ENCODE results near the gene GALNT17.
"Not testable (repeated sequence)": the region's sequence is repeated elsewhere in the genome, so short reads cannot be mapped to it uniquely, and the experiment has no call there.

The GALNT17 gene

DNA sequence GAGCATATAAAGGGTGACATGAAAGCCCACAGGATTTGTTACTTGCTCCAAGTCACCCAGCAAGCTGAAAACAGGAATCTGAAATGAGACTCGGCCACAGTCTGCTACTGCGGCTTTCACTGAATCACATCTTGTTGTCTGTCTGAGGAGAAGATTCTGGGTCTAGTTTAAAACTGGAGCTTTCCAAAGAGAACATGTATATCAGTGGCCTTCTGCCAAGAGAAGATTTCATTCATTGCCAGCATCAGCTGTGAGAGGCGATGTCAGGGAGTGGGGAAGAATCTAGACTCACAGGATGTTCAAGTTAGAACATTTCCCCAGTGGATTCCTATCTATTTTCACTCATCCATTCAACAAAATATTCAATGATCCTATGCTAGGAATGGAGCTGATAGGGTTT is 122.8 kb downstream of the GALNT17 start:
- no peak overlapping the region for H3K4me3 ChIP-seq (ENCODE audit: control insufficient read depth, low read depth, low read length)
- no peak for DNase-seq (ENCODE audit: low read depth)

DNA sequence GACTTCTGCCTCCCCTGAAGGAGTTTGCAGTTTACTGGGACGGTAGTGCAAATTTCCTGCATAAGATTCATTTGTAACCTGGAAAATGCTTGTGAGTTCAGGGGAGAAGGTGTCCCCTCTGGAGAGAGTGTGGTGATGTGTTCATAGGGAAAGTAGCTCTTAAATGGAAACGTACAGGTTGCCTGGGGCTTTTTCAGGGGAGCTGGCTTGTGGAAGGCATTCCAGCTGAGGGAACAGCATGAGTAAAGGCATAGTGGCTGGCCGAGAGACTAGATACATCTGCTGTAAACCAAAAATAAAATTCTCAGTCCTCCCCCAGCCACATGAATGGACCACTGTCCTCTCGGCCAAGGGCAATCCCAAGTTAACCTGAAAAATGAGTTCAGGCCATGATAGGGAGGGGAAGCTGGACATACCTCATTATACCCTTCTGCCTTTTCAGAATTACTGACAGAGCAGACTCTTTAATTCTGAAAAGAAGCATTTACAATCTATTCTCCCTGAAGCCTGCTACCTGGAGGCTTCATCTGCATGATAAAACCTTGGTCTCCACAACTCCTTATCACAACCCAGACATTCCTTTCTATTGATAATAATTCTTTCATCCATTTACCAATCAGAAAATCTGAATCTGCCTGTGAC is 123.7 kb downstream of the GALNT17 start:
- no peak overlapping the region for H3K4me3 ChIP-seq (ENCODE audit: control insufficient read depth, low read depth, low read length)
- TF ChIP-seq, protein P1, sequence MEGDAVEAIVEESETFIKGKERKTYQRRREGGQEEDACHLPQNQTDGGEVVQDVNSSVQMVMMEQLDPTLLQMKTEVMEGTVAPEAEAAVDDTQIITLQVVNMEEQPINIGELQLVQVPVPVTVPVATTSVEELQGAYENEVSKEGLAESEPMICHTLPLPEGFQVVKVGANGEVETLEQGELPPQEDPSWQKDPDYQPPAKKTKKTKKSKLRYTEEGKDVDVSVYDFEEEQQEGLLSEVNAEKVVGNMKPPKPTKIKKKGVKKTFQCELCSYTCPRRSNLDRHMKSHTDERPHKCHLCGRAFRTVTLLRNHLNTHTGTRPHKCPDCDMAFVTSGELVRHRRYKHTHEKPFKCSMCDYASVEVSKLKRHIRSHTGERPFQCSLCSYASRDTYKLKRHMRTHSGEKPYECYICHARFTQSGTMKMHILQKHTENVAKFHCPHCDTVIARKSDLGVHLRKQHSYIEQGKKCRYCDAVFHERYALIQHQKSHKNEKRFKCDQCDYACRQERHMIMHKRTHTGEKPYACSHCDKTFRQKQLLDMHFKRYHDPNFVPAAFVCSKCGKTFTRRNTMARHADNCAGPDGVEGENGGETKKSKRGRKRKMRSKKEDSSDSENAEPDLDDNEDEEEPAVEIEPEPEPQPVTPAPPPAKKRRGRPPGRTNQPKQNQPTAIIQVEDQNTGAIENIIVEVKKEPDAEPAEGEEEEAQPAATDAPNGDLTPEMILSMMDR (IDR thresholded peaks at IDR 0.05; ENCODE audit: control insufficient read depth, insufficient read depth, low read depth, low read length, missing control alignments), result no peak
- no peak for DNase-seq (ENCODE audit: low read depth)

More for the DNA sequence above, 122.8 kb downstream of the GALNT17 start:
- TF ChIP-seq, protein P1 (IDR thresholded peaks at IDR 0.05; ENCODE audit: control insufficient read depth, insufficient read depth, low read depth, low read length, missing control alignments), result no peak

DNA sequence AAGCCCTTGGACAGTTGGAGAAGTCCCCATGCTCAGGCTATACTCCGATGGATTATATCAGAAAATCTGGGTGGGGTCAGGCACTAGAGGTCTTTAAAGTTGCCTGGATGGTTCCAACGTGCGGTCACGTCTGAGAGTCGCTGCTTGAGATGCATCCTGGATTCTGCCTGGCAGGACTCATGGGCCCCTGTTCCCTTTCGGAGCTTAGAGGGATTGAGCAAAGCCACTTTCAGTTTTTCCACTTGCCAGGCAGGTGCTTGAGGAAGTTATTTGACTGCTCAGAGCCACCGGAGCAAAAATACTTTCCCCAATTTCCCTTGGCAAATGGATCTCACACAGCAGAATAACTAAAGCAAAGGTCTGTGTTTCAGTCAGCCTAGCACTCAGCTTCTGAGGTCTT is 129.1 kb downstream of the GALNT17 start:
- TF ChIP-seq, protein P1 (IDR thresholded peaks at IDR 0.05; ENCODE audit: control insufficient read depth, insufficient read depth, low read depth, low read length, missing control alignments), result no peak
- no peak for DNase-seq (ENCODE audit: low read depth)
- no peak overlapping the region for H3K4me3 ChIP-seq (ENCODE audit: control insufficient read depth, low read depth, low read length)

DNA sequence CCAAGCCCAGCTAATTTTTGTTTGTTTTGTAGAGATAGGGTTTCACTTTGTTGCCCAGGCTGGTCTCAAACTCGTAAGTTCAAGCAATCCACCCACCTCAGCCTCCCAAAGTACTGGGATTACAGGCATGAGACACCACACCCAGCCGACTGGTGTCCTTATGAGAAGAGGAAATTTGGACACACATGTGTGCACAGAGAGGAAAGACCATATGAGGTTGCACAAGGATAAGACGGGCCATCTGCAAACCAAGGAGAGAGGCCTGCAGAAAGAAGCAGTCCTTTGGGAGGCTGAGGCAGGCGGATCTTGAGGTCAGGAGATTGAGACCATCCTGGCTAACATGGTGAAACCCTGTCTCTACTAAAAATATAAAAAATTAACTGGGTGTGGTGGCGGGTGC is 130.9 kb downstream of the GALNT17 start:
- H3K4me3 ChIP-seq (ENCODE audit: control insufficient read depth, low read depth, low read length); DNase-seq (ENCODE audit: low read depth): not testable (repeated sequence)

DNA sequence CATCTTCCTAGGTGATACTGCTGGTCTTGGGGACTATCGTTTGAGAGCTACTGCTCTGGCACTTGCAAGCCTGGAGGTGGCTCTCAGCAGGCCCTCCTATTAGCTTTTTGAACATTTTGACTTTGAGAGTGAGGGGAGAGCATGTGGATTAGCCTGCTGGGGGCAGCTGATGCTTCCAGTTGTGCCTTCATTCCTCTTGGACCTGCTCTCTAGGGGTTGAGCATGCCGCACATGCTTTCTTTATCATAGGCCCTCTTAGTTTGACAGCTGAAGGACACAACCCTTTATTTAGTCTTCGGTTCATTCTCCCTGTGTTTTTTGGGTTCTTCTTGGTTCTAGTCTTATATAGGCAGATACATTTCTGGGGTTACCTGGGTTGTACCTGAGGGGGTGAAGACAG is 132.1 kb downstream of the GALNT17 start:
- TF ChIP-seq, protein P1 (IDR thresholded peaks at IDR 0.05; ENCODE audit: control insufficient read depth, insufficient read depth, low read depth, low read length, missing control alignments), result no peak
- no peak overlapping the region for H3K4me3 ChIP-seq (ENCODE audit: control insufficient read depth, low read depth, low read length)
- no peak for DNase-seq (ENCODE audit: low read depth)

DNA sequence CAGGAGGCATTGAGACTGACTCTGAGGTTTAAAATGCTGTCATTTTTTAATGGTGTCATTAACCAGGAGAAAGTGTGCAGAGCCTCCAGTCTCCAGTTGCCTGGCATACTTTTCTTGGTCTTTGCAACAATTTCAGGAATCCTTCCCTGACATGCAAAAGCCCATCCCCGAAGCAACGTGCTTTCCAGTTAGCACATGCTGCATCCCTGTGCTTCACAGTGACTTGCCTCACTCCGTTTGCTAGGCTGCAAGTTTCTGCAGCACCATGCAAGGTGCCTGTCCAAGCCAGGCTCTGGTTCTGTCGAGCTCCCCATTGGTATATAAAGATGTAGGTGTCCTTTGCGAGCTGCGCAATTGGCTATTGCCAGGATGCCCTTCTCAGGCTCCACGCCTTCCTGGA is 135.0 kb downstream of the GALNT17 start:
- H3K4me3 ChIP-seq (ENCODE audit: control insufficient read depth, low read depth, low read length), result no peak overlapping the region
- DNase-seq (ENCODE audit: low read depth), result no peak
- TF ChIP-seq, protein P1 (IDR thresholded peaks at IDR 0.05; ENCODE audit: control insufficient read depth, insufficient read depth, low read depth, low read length, missing control alignments), result no peak

DNA sequence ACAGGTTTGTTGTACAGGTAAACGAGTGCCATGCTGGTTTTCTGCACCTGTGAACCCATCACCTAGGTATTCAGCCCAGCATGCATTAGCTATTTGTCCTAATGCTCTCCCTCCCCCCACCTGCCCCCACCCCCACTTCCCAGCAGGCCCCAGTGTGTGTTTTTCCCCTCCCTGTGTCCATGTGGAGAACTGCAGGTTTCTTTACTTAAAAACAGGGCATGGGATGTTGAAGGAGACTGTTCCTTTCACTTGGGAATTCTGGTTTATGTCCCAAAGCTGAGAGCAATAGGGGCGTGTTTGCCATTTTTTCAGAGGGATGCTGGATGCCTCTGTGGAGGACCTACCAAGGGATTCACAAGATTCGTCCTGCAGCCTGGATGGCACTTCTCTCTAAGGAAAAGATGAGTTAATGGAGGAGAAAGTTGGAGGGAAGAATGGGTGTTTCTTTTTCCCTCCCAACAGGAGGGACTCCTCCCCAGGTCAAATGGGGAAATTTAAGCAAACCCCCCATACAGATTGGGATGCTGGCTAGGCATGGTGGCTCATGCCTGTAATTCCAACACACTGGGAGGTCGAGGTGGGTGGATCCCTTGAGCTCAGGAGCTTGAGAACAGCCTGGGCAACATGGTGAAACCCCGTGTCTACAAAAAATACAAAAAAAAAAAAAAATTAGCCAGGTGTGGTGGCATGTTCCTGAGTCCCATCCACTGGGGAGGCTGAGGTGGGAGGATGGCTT is 136.0 kb downstream of the GALNT17 start:
- DNase-seq (ENCODE audit: low read depth), result no peak
- H3K4me3 ChIP-seq (ENCODE audit: control insufficient read depth, low read depth, low read length), result no peak overlapping the region
- TF ChIP-seq, protein P1 (IDR thresholded peaks at IDR 0.05; ENCODE audit: control insufficient read depth, insufficient read depth, low read depth, low read length, missing control alignments), result no peak
